Gastrocnemius medialis (tissue), 4 donors: ENCODE results near the gene KCTD7.

Source experiments
- CTCF ChIP-seq, 5 experiments: fragments of 450-650 bp in 3 of 5; fragments of 200-600 bp in 2 of 5; sonication (generic) in 2 of 5; IDR thresholded peaks in 4 of 5; conservative IDR thresholded peaks in 1 of 5; 1 replicate in 4 of 5; 2 replicates in 1 of 5; pipeline ENCODE4 v1.5.1; 2016 to 2019; ENCODE audit warnings: antibody characterized with exemption in 5 of 5, mild to moderate bottlenecking in 3 of 5, moderate library complexity in 3 of 5
- POLR2A ChIP-seq, 2 donors: fragments of 450-650 bp; IDR thresholded peaks; one replicate each; pipeline ENCODE4 v1.6.1; 2017; ENCODE audit warnings: antibody characterized with exemption in 2 of 2, mild to moderate bottlenecking in 2 of 2, moderate library complexity in 2 of 2

DNA sequence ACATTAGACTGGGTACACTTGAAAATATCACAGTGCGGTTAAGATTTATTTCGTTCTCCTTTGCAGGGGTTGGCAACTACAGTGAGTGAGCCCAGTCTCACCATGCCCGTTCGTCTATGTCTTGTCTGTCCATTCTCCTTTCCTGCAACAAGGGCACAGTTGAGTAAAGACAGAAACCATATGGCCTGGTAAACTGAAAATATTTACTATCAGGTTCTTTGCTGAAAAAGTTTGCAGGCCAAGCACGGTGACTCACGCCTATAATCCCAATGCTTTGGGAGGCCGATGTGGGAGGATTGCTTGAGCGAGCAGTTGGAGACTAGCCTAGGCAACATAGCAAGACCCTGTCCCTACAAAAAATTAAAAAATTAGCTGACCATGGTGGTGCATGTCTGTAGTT is 11.4 kb upstream of the KCTD7 start:
- TF ChIP-seq POLR2A (IDR thresholded peaks at IDR 0.05) (no peak), CTCF (IDR thresholded peaks at IDR 0.05 in 4 of 5, conservative IDR thresholded peaks at IDR 0.05 in 1 of 5) (no peak)
